HepG2 (cell line): ENCODE data around the gene LIN28A. TPM values are rescaled to one million over a fixed set of nuclear protein-coding genes. Genes with fewer than 3 reads are reported as not detected.
A peak's percentile ranks its signal among the peaks of the same experiment; 100 is the strongest.

ENCODE experiments used
- FOXK2 ChIP-seq: fragments of 450-650 bp; IDR thresholded peaks from 2 replicates; pipeline ENCODE4 v1.6.1; 2016
- GFI1 ChIP-seq: sonication (generic); formaldehyde crosslinking; IDR thresholded peaks from 2 replicates; pipeline ENCODE4 v1.5.0; 2020; ENCODE audit warnings: missing genetic modification reagents, mild to moderate bottlenecking, borderline replicate concordance
- GRHL1 ChIP-seq: sonication (generic); formaldehyde crosslinking; conservative IDR thresholded peaks from 2 replicates; pipeline ENCODE4 v1.8.0; 2022; ENCODE audit warnings: missing genetic modification reagents
- MBNL3 ChIP-seq: fragments of 250-450 bp; sonication (Bioruptor Pico); conservative IDR thresholded peaks from 2 replicates; pipeline ENCODE4 v1.8.0; 2022; ENCODE audit warnings: mild to moderate bottlenecking, inconsistent platforms
- MEIS1 ChIP-seq: sonication (generic); formaldehyde crosslinking; IDR thresholded peaks from 2 replicates; pipeline ENCODE4 v1.9.0; 2021; ENCODE audit warnings: mild to moderate bottlenecking, missing genetic modification reagents, moderate library complexity, borderline replicate concordance
- MZF1 ChIP-seq: sonication (generic); formaldehyde crosslinking; IDR thresholded peaks from 2 replicates; pipeline ENCODE4 v1.8.1; 2023; ENCODE audit warnings: mild to moderate bottlenecking, missing genetic modification reagents, borderline replicate concordance
- NAIF1 ChIP-seq: sonication (generic); formaldehyde crosslinking; IDR thresholded peaks from 2 replicates; pipeline ENCODE4 v1.5.0; 2020; ENCODE audit warnings: mild to moderate bottlenecking, missing genetic modification reagents, borderline replicate concordance
- NCOA2 ChIP-seq: sonication (generic); formaldehyde crosslinking; IDR thresholded peaks from 2 replicates; pipeline ENCODE4 v1.8.0; 2022; ENCODE audit warnings: inconsistent platforms
- NFKBIZ ChIP-seq: IDR thresholded peaks from 2 replicates; pipeline ENCODE4 v1.6.1; 2018; ENCODE audit warnings: missing genetic modification reagents, missing compliant biosample characterization
- NR2F2 ChIP-seq: IDR thresholded peaks from 2 replicates; pipeline ENCODE4 v1.6.1; 2012; ENCODE audit warnings: low read depth, inconsistent platforms, borderline replicate concordance
- RXRB ChIP-seq: IDR thresholded peaks from 2 replicates; pipeline ENCODE4 v1.6.1; 2016; ENCODE audit warnings: borderline replicate concordance, missing genetic modification reagents, missing compliant biosample characterization
- SETDB1 ChIP-seq: sonication (generic); formaldehyde crosslinking; IDR thresholded peaks from 2 replicates; pipeline ENCODE4 v1.5.1; 2020; ENCODE audit warnings: missing genetic modification reagents, mild to moderate bottlenecking, borderline replicate concordance
- SMAD1 ChIP-seq: sonication (generic); formaldehyde crosslinking; IDR thresholded peaks from 2 replicates; pipeline ENCODE4 v1.4.0; 2020; ENCODE audit warnings: missing genetic modification reagents, low read depth, mild to moderate bottlenecking, borderline replicate concordance
- SOX13 ChIP-seq, 3 experiments: fragments of 450-650 bp in 1 of 3; sonication (generic) in 1 of 3; formaldehyde crosslinking in 1 of 3; IDR thresholded peaks in 2 of 3; conservative IDR thresholded peaks in 1 of 3; 2 replicates each; pipeline versions ENCODE4 v1.5.0 to v1.6.1; 2016 to 2020; ENCODE audit warnings: antibody characterized with exemption in 1 of 3, mild to moderate bottlenecking in 1 of 3, missing compliant biosample characterization in 1 of 3, missing genetic modification reagents in 1 of 3, moderate library complexity in 1 of 3
- SOX6 ChIP-seq, 2 experiments: fragments of 450-650 bp in 1 of 2; sonication (generic) in 1 of 2; formaldehyde crosslinking in 1 of 2; IDR thresholded peaks; 2 replicates each; pipeline versions ENCODE4 v1.4.0 to v1.6.1; 2017 to 2020; ENCODE audit warnings: antibody characterized with exemption in 1 of 2, mild to moderate bottlenecking in 1 of 2, missing genetic modification reagents in 1 of 2
- STAT5B ChIP-seq: sonication (generic); formaldehyde crosslinking; IDR thresholded peaks from 2 replicates; pipeline ENCODE4 v1.4.0; 2020; ENCODE audit warnings: missing genetic modification reagents
- TAF15 ChIP-seq: fragments of 200-400 bp; formaldehyde crosslinking; IDR thresholded peaks from one replicate; pipeline ENCODE4 v1.6.1; 2018; ENCODE audit warnings: mild to moderate bottlenecking, low read depth, low read length; ENCODE audit not compliant: poor library complexity, severe bottlenecking
- THAP11 ChIP-seq: IDR thresholded peaks from 2 replicates; pipeline ENCODE4 v1.6.1; 2016; ENCODE audit warnings: missing biosample characterization, missing genetic modification reagents
- WIZ ChIP-seq: sonication (generic); formaldehyde crosslinking; IDR thresholded peaks from 2 replicates; pipeline ENCODE4 v1.5.1; 2020; ENCODE audit warnings: mild to moderate bottlenecking, missing genetic modification reagents
- ZNF225 ChIP-seq: sonication (generic); formaldehyde crosslinking; IDR thresholded peaks from 2 replicates; pipeline ENCODE4 v1.4.0; 2020; ENCODE audit warnings: mild to moderate bottlenecking, missing genetic modification reagents
- ZNF24 ChIP-seq: fragments of 450-650 bp; IDR thresholded peaks from 2 replicates; pipeline ENCODE4 v1.6.1; 2017; ENCODE audit warnings: antibody characterized with exemption, mild to moderate bottlenecking
- ZNF256 ChIP-seq: sonication (generic); formaldehyde crosslinking; conservative IDR thresholded peaks from 2 replicates; pipeline ENCODE4 v1.4.0; 2020; ENCODE audit warnings: missing genetic modification reagents
- ZNF264 ChIP-seq: sonication (generic); formaldehyde crosslinking; IDR thresholded peaks from 2 replicates; pipeline ENCODE4 v1.4.0; 2020; ENCODE audit warnings: missing genetic modification reagents
- ZNF3 ChIP-seq: IDR thresholded peaks from 2 replicates; pipeline ENCODE4 v1.7.0; 2017; ENCODE audit warnings: inconsistent platforms
- ZNF44 ChIP-seq: sonication (generic); formaldehyde crosslinking; IDR thresholded peaks from 2 replicates; pipeline ENCODE4 v1.5.1; 2020; ENCODE audit warnings: mild to moderate bottlenecking, missing genetic modification reagents
- ZNF557 ChIP-seq: sonication (generic); formaldehyde crosslinking; IDR thresholded peaks from 2 replicates; pipeline ENCODE4 v1.4.0; 2020; ENCODE audit warnings: missing genetic modification reagents
- ZNF569 ChIP-seq: sonication (generic); formaldehyde crosslinking; IDR thresholded peaks from 2 replicates; pipeline ENCODE4 v1.5.0; 2020; ENCODE audit warnings: mild to moderate bottlenecking, missing genetic modification reagents, moderate library complexity, borderline replicate concordance
- ZNF7 ChIP-seq: IDR thresholded peaks from 2 replicates; pipeline ENCODE4 v1.6.1; 2016; ENCODE audit warnings: missing biosample characterization, missing genetic modification reagents
- ZNF747 ChIP-seq: sonication (generic); formaldehyde crosslinking; IDR thresholded peaks from 2 replicates; pipeline ENCODE4 v1.8.1; 2023; ENCODE audit warnings: missing genetic modification reagents, mild to moderate bottlenecking, borderline replicate concordance
- ZNF749 ChIP-seq: sonication (generic); formaldehyde crosslinking; IDR thresholded peaks from 2 replicates; pipeline ENCODE4 v1.8.0; 2022; ENCODE audit warnings: mild to moderate bottlenecking, missing genetic modification reagents, moderate library complexity, borderline replicate concordance
- ZNF768 ChIP-seq: sonication (generic); formaldehyde crosslinking; IDR thresholded peaks from 2 replicates; pipeline ENCODE4 v1.4.0; 2020; ENCODE audit warnings: missing genetic modification reagents
- polyA plus RNA-seq, 8 experiments: library from polyadenylated mRNA; depleted of rRNA in 3 of 8; stranded (reverse) in 7 of 8; unstranded in 1 of 8; fragments of >200 nt; fragmentation: Illumina TruSeq in 4 of 8; extraction: Trizol in 4 of 8; gene quantifications; 2 replicates each; pipeline versions ENCODE4 v1.2.1 to v1.2.3, GENCODE V29; 2011 to 2016; ENCODE audit warnings: low read depth in 4 of 8, missing spikeins in 1 of 8, mixed read lengths in 1 of 8; ENCODE audit not compliant: insufficient read depth in 1 of 8
- total RNA-seq, 5 experiments: library from RNA; depleted of rRNA; stranded (reverse); fragments of >200 nt; fragmentation: Illumina TruSeq; extraction: Trizol; gene quantifications; 2 replicates each; pipeline ENCODE4 v1.2.3, GENCODE V29; 2016; ENCODE audit warnings: low read depth in 1 of 5

The LIN28A gene
- total and polyA plus RNA-seq, 2 of the 13 experiments (the other 11 are each of a cell fraction or from before 2014, with no cell fraction given) = not detected

- TF ChIP-seq WIZ (CRISPR knock-in tag) (0 out of 2 replicates have a peak, but pooled peaks have one; percentile 72), SOX6 (IDR thresholded peaks at IDR 0.05) (no peak), SOX6 (CRISPR knock-in tag; IDR thresholded peaks at IDR 0.05) (peak; percentile 74; the same call in 1 of the 2 replicates), ZNF3 (CRISPR knock-in tag) (no peak), SOX13 (IDR thresholded peaks at IDR 0.05) (no peak), SOX13 (CRISPR knock-in tag; conservative IDR thresholded peaks at IDR 0.05 in 1 of 2, IDR thresholded peaks at IDR 0.05 in 1 of 2) (peak in 1 of 2 experiments; percentile 60; a peak in 2 of 4 replicates), ZNF747 (CRISPR knock-in tag) (peak; percentile 99; the same call in 1 of the 2 replicates), ZNF264 (CRISPR knock-in tag) (peak; percentile 79; the same call in 1 of the 2 replicates), MZF1 (CRISPR knock-in tag) (0 out of 2 replicates have a peak, but pooled peaks have one; percentile 83), MEIS1 (no peak), ZNF24 (no peak), STAT5B (CRISPR knock-in tag) (peak; percentile 90), THAP11 (CRISPR knock-in tag) (peak; percentile 96), ZNF749 (CRISPR knock-in tag) (peak; percentile 86; the same call in 1 of the 2 replicates), GFI1 (peak; percentile 44; the same call in 1 of the 2 replicates), ZNF225 (no peak; the same call in 1 of the 2 replicates), SMAD1 (CRISPR knock-in tag) (no peak; the same call in 1 of the 2 replicates), NCOA2 (CRISPR knock-in tag) (peak; percentile 84), MBNL3 (CRISPR knock-in tag) (no peak), FOXK2 (no peak), ZNF7 (0 out of 2 replicates have a peak, but pooled peaks have one; percentile 12), ZNF768 (CRISPR knock-in tag) (peak; percentile 81), NFKBIZ (CRISPR knock-in tag) (peak; percentile 91; the same call in 1 of the 2 replicates), GRHL1 (CRISPR knock-in tag) (no peak), ZNF256 (CRISPR knock-in tag) (peak; percentile 93), NR2F2 (no peak; the same call in 1 of the 2 replicates), NAIF1 (CRISPR knock-in tag) (peak; percentile 76), TAF15 (no peak), RXRB (CRISPR knock-in tag) (peak; percentile 87; the same call in 1 of the 2 replicates), ZNF557 (CRISPR knock-in tag) (no peak; the same call in 1 of the 2 replicates), ZNF44 (peak; percentile 98), SETDB1 (CRISPR knock-in tag) (no peak), ZNF569 (no peak)
Observed at GRCh38 chr1:26431979-26432695, 21.5 kb downstream of the LIN28A start, which contains the start of gene DHDDS (continued).
